HCT116 (cell line): ENCODE measurements around the gene IL19. TPM values are rescaled to one million over a fixed set of nuclear protein-coding genes. Genes with fewer than 3 reads are reported as not detected.

Source experiments
- ATAC-seq: fragments of 200-7000 bp; cut with Tn5 transposase; 2 replicates; pipeline ENCODE4 v1.9.1; 2020; ENCODE audit warnings: mild to moderate bottlenecking, moderate library complexity
- BruUV-seq: library from RNA; stranded (reverse); fragments of 400-500 nt; replicated peaks from 2 replicates; lab custom pipeline; 2021; lab: Mats Ljungman, UMichigan
- CTCF ChIA-PET: fragments of 300-600 bp; sonication (Branson Sonifier 250); formaldehyde crosslinking; loops from one replicate; lab custom pipeline; 2021; ENCODE audit warnings: antibody characterized with exemption; lab: Charles Lee
- POLR2A ChIA-PET: fragments of 300-600, 350-600 bp; sonication (Branson Sonifier 250); formaldehyde crosslinking; loops from one replicate; lab custom pipeline; 2021; ENCODE audit warnings: antibody characterized with exemption; lab: Charles Lee
- RAD21 ChIA-PET, 2 experiments: fragments of 300-600 bp; sonication (Branson Sonifier 250); formaldehyde crosslinking; loops; one replicate each; lab custom pipeline; 2023; ENCODE audit warnings: low total read pairs in 2 of 2; ENCODE audit not compliant: uncharacterized antibody in 2 of 2, unreplicated experiment in 2 of 2, low non-redundant PET in 1 of 2; lab: Charles Lee
- DNase-seq: peaks from one replicate; pipeline ENCODE4 v3.0.0-alpha.2; 2010; ENCODE audit warnings: low read depth, low spot score
- H2AFZ ChIP-seq: fragments of 200-600 bp; shearing (Covaris generic), sonication (generic); 2 replicates; pipeline ENCODE4 v1.6.1; 2017; ENCODE audit warnings: low read depth, mixed run types, mixed read lengths, antibody characterized with exemption, low read length; ENCODE audit not compliant: poor library complexity, severe bottlenecking
- H3K27ac ChIP-seq: 2 replicates; pipeline ENCODE4 v1.5.1; 2012; ENCODE audit warnings: low read depth, low read length
- H3K27me3 ChIP-seq: fragments of 200-600 bp; sonication (generic); 2 replicates; pipeline ENCODE4 v1.6.1; 2016; ENCODE audit warnings: mixed run types, low read length, mixed read lengths; ENCODE audit not compliant: insufficient read depth
- H3K36me3 ChIP-seq, 2 experiments: fragments of 200-500 bp in 1 of 2; fragments of 200-600 bp in 1 of 2; sonication (Bioruptor generic) in 1 of 2; sonication (generic) in 1 of 2; 2 replicates each; pipeline versions ENCODE4 v1.5.1 to v1.6.1; 2014 to 2016; ENCODE audit warnings: low read length in 2 of 2, inconsistent platforms in 1 of 2, mixed read lengths in 1 of 2, mixed run types in 1 of 2; ENCODE audit not compliant: insufficient read depth in 2 of 2, control insufficient read depth in 1 of 2
- H3K4me1 ChIP-seq, 2 experiments: fragments of 200-600 bp in 1 of 2; sonication (generic) in 1 of 2; 2 replicates each; pipeline versions ENCODE4 v1.5.1 to v1.6.1; 2012 to 2017; ENCODE audit warnings: low read length in 2 of 2, inconsistent platforms in 1 of 2, mild to moderate bottlenecking in 1 of 2, mixed read lengths in 1 of 2, mixed run types in 1 of 2, moderate library complexity in 1 of 2; ENCODE audit not compliant: insufficient read depth in 2 of 2, control insufficient read depth in 1 of 2
- H3K4me2 ChIP-seq: fragments of 200-600 bp; sonication (generic); 2 replicates; pipeline ENCODE4 v1.6.1; 2017; ENCODE audit warnings: mixed run types, low read length, mixed read lengths
- H3K4me3 ChIP-seq, 2 experiments: fragments of 200-600 bp in 1 of 2; sonication (generic) in 1 of 2; replicated peaks in 1 of 2; 2 replicates each; pipeline ENCODE4 v1.5.1; 2011 to 2016; ENCODE audit warnings: low read length in 2 of 2, control low read depth in 1 of 2, low read depth in 1 of 2, mild to moderate bottlenecking in 1 of 2, mixed read lengths in 1 of 2, mixed run types in 1 of 2
- H3K79me2 ChIP-seq: fragments of 200-600 bp; sonication (generic); 2 replicates; pipeline ENCODE4 v1.6.1; 2017; ENCODE audit warnings: mild to moderate bottlenecking, mixed run types, low read length, moderate library complexity, mixed read lengths; ENCODE audit not compliant: insufficient read depth
- H3K9ac ChIP-seq: fragments of 200-600 bp; sonication (generic); 2 replicates; pipeline ENCODE4 v1.6.1; 2016; ENCODE audit warnings: low read length, mixed read lengths
- H3K9me2 ChIP-seq: fragments of 200-600 bp; sonication (generic), shearing (Covaris generic); 2 replicates; pipeline ENCODE4 v1.6.1; 2017; ENCODE audit warnings: mixed run types, mild to moderate bottlenecking, moderate library complexity; ENCODE audit not compliant: insufficient read depth
- H3K9me3 ChIP-seq, 2 experiments: fragments of 200-500 bp in 1 of 2; fragments of 200-600 bp in 1 of 2; sonication (Bioruptor generic) in 1 of 2; sonication (generic) in 1 of 2; 2 replicates each; pipeline ENCODE4 v1.6.1; 2014 to 2017; ENCODE audit warnings: low read length in 2 of 2, mixed read lengths in 2 of 2, inconsistent platforms in 1 of 2, low read depth in 1 of 2, mild to moderate bottlenecking in 1 of 2, mixed run types in 1 of 2, moderate library complexity in 1 of 2; ENCODE audit not compliant: control insufficient read depth in 1 of 2, insufficient read depth in 1 of 2
- H4K20me1 ChIP-seq: fragments of 200-600 bp; sonication (generic), shearing (Covaris generic); 2 replicates; pipeline ENCODE4 v1.6.1; 2017; ENCODE audit warnings: mixed run types, mild to moderate bottlenecking, moderate library complexity; ENCODE audit not compliant: insufficient read depth
- CBX3 ChIP-seq: IDR thresholded peaks from 2 replicates; pipeline ENCODE4 v1.6.1; 2012; ENCODE audit warnings: low read depth
- EZH2phosphoT487 ChIP-seq: fragments of 200-600 bp; IDR thresholded peaks from 2 replicates; pipeline ENCODE4 v1.6.1; 2018; ENCODE audit warnings: antibody characterized with exemption, borderline replicate concordance
- FOSL1 ChIP-seq: IDR thresholded peaks from 2 replicates; pipeline ENCODE4 v1.6.1; 2012; ENCODE audit warnings: low read depth
- JUND ChIP-seq: IDR thresholded peaks from 2 replicates; pipeline ENCODE4 v1.6.1; 2012
- POLR2A ChIP-seq: IDR thresholded peaks from 2 replicates; pipeline ENCODE4 v1.7.0; 2011; ENCODE audit warnings: borderline replicate concordance; ENCODE audit not compliant: insufficient read depth, insufficient read length; ENCODE audit errors: extremely low read depth
- RAD21 ChIP-seq: IDR thresholded peaks from 2 replicates; pipeline ENCODE4 v1.6.1; 2012; ENCODE audit warnings: low read depth, mild to moderate bottlenecking
- intact Hi-C: fragments of 100-400 bp; cut with micrococcal nuclease; formaldehyde crosslinking; loops from 2 replicates; pipeline ENCODE4 v1.10.0; 2022
- total RNA-seq: library from RNA; stranded (reverse); gene quantifications from one replicate; pipeline ENCODE4 v1.2.1, GENCODE V29; 2021; ENCODE audit not compliant: unreplicated experiment
- TF ChIP-seq, protein P1 (sequence below), 3 experiments: fragments of 200-600 bp in 1 of 3; sonication (generic) in 1 of 3; IDR thresholded peaks in 2 of 3; conservative IDR thresholded peaks in 1 of 3; 2 replicates each; pipeline ENCODE4 v1.5.1; 2012 to 2017; ENCODE audit warnings: low read depth in 2 of 3, low read length in 2 of 3, antibody characterized with exemption in 1 of 3, borderline replicate concordance in 1 of 3, control low read depth in 1 of 3, mild to moderate bottlenecking in 1 of 3, mixed read lengths in 1 of 3, mixed run types in 1 of 3, moderate library complexity in 1 of 3; ENCODE audit not compliant: insufficient read depth in 1 of 3

Gene IL19
- total RNA-seq, 1 experiment from 2014 or later, result not detected

DNA sequence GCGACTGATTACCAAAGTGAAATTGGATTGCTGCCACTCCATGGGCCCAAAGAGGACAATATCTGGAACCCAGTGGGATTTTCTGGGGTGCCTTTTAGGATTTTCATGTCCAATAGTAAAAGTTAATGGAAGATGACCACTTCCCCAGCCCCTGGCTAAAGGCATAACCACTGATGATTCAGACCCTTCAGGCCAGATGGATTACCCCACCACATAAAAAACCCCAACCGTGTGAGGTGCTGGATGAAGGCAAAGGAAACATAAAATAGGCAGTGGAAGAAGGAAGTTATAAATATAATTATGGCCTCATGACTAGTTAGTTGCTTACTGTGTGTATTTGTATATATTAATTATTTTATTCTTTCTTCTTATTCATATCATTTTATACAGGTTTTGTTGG is 41.9 kb downstream of the IL19 start:
- Histone ChIP-seq H3K4me3 (no peak overlapping the region), H3K9me3 (peaks cover 0 to 7% of the 10 kb centered on the region in 2 experiments; a peak in 1 of 4 replicates), H3K4me2 (no peak overlapping the region), H3K9me2 (no peaks in the 10 kb centered on the region), H3K9ac (no peak overlapping the region), H2AFZ (no peak overlapping the region), H3K27me3 (no peaks in the 10 kb centered on the region), H3K27ac (no peak overlapping the region), H3K4me1 (no peaks in the 10 kb centered on the region), H3K79me2 (no peaks in the 10 kb centered on the region), H3K36me3 (no peaks in the 10 kb centered on the region), H4K20me1 (no peaks in the 10 kb centered on the region)
- DNase-seq (no peak), ATAC-seq (no peak)
- no TSS peak for BruUV-seq
- intact Hi-C loops, result no loop called here
- CTCF ChIA-PET, result no interaction called here
- RAD21 ChIA-PET, result no interaction called here
- TF ChIP-seq, protein P1, sequence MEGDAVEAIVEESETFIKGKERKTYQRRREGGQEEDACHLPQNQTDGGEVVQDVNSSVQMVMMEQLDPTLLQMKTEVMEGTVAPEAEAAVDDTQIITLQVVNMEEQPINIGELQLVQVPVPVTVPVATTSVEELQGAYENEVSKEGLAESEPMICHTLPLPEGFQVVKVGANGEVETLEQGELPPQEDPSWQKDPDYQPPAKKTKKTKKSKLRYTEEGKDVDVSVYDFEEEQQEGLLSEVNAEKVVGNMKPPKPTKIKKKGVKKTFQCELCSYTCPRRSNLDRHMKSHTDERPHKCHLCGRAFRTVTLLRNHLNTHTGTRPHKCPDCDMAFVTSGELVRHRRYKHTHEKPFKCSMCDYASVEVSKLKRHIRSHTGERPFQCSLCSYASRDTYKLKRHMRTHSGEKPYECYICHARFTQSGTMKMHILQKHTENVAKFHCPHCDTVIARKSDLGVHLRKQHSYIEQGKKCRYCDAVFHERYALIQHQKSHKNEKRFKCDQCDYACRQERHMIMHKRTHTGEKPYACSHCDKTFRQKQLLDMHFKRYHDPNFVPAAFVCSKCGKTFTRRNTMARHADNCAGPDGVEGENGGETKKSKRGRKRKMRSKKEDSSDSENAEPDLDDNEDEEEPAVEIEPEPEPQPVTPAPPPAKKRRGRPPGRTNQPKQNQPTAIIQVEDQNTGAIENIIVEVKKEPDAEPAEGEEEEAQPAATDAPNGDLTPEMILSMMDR (IDR thresholded peaks at IDR 0.05 in 2 of 3, conservative IDR thresholded peaks at IDR 0.05 in 1 of 3; ENCODE audit: borderline replicate concordance in 1 of 3, insufficient read depth in 1 of 3, low read depth in 2 of 3, low read length in 2 of 3), result no peak
- TF ChIP-seq FOSL1, result no peak
- POLR2A ChIA-PET, result no interaction called here

- H3K27me3 ChIP-seq, result no peaks in the 10 kb centered on the region
- no peak overlapping the region for H3K27ac ChIP-seq
- ChIA-PET RAD21 (interaction anchor here in 1 of 2 experiments (0.6 kb wide), 1 partner anchor 11 kb away, joined by 3 read pairs; no protein-coding TSS in a partner anchor), POLR2A (no interaction called here), CTCF (no interaction called here)
- no peaks in the 10 kb centered on the region for H3K9me2 ChIP-seq
- H3K79me2 ChIP-seq, result no peaks in the 10 kb centered on the region
- peaks cover 0 to 7% of the 10 kb centered on the region in 2 experiments; a peak in 1 of 4 replicates for H3K9me3 ChIP-seq
- TF ChIP-seq FOSL1, result no peak
- TF ChIP-seq EZH2phosphoT487, result no peak
- no peak for TF ChIP-seq RAD21
- TF ChIP-seq CBX3, result no peak
- no peak for TF ChIP-seq POLR2A
- TF ChIP-seq JUND, result no peak
- TF ChIP-seq, protein P1 (IDR thresholded peaks at IDR 0.05 in 2 of 3, conservative IDR thresholded peaks at IDR 0.05 in 1 of 3; ENCODE audit: borderline replicate concordance in 1 of 3, insufficient read depth in 1 of 3, low read depth in 2 of 3, low read length in 2 of 3), result no peak
- H3K9ac ChIP-seq, result no peak overlapping the region
- ATAC-seq (no peak), DNase-seq (no peak)
- H3K4me3 ChIP-seq, result no peak overlapping the region
- intact Hi-C loops, result no loop called here
- no TSS peak for BruUV-seq
- no peak overlapping the region for H2AFZ ChIP-seq
- H3K36me3 ChIP-seq, result no peaks in the 10 kb centered on the region
- no peaks in the 10 kb centered on the region for H3K4me1 ChIP-seq
- H3K4me2 ChIP-seq, result no peak overlapping the region
- H4K20me1 ChIP-seq, result no peaks in the 10 kb centered on the region
These were observed 44.3 kb downstream of the IL19 start for GRCh38 chr1:206814716-206815341.
